ENCODE data around the gene SPI1.

Gene SPI1

DNA sequence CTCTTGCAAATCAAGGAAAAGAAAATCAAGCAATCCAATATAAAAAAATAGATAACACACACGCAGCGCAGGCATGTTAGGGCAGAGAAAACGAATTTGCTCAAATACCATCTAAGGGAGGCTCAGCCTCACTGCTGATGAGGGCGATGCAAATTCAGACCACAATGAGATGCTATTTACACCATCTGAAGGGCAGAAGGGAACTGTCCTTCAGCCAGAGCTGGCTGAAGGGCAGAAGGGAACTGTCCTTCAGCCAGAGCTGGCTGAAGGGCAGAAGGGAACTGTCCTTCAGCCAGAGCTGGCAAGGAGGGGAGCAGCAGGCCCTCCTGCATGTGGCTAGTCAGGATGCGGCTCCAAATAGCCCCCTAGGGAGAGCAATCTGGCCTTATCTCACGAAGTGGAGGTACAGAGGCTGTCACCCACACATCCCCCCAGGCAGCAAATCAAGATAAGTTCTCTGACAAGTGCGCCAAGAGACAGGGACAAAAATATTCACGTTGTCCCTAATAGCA, 22.5 kb upstream of the SPI1 start:
- 0 out of 2 replicates have a peak overlapping the region, but pooled peaks have one; percentile 7 for H3K27ac ChIP-seq
- TF ChIP-seq, protein P1, sequence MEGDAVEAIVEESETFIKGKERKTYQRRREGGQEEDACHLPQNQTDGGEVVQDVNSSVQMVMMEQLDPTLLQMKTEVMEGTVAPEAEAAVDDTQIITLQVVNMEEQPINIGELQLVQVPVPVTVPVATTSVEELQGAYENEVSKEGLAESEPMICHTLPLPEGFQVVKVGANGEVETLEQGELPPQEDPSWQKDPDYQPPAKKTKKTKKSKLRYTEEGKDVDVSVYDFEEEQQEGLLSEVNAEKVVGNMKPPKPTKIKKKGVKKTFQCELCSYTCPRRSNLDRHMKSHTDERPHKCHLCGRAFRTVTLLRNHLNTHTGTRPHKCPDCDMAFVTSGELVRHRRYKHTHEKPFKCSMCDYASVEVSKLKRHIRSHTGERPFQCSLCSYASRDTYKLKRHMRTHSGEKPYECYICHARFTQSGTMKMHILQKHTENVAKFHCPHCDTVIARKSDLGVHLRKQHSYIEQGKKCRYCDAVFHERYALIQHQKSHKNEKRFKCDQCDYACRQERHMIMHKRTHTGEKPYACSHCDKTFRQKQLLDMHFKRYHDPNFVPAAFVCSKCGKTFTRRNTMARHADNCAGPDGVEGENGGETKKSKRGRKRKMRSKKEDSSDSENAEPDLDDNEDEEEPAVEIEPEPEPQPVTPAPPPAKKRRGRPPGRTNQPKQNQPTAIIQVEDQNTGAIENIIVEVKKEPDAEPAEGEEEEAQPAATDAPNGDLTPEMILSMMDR (IDR thresholded peaks at IDR 0.05), result no peak
- TF ChIP-seq ZFX (IDR thresholded peaks at IDR 0.05; ENCODE audit: borderline replicate concordance), result no peak

DNA sequence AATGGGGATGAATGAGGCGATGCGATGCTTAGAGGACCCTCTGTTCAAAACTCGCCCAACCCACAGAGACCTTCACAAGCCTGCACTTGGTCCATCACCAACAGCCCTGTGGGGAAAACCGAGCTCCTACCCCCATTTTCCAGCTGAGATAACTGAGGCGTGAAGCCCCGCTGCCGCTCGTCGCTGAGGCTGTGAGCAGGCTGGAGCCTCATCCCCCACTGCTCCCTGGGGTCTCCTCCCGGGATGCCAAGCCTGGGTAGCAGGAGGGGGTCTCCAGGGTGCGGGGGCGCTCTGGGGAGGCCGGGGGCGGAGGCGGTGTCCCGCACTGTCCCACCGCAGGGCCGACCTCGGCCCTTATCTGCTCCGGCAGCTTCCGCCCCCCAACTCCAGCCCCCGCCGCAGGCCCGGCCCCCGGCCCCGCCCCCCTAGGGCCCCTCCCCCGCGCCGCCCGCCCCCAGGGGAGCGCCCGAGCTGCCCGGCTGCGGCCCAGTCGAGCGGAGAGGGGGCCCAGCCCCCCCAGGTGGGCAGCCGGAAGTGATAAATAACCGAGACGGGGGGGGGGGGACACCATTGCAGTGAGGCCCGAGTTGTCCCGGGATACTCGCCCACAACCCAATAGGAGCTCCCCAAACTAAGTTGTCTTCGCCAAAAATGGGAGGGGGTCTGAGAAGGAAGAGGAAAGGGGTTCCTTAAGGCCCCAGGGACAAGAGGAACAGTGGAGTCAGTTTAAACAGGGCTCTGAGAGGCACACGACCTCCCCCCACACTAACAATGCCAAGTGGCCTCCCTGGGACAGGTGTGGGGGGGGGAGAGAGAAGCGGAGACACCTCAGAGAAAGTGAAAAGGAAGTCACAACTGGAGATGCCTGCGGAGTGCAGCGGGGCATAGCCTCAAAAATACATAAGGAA, 21.8 kb upstream of the SPI1 start:
- TF ChIP-seq, protein P1 (IDR thresholded peaks at IDR 0.05), result no peak
- TF ChIP-seq ZFX (IDR thresholded peaks at IDR 0.05; ENCODE audit: borderline replicate concordance), result no peak
- no peak overlapping the region for H3K27ac ChIP-seq

DNA sequence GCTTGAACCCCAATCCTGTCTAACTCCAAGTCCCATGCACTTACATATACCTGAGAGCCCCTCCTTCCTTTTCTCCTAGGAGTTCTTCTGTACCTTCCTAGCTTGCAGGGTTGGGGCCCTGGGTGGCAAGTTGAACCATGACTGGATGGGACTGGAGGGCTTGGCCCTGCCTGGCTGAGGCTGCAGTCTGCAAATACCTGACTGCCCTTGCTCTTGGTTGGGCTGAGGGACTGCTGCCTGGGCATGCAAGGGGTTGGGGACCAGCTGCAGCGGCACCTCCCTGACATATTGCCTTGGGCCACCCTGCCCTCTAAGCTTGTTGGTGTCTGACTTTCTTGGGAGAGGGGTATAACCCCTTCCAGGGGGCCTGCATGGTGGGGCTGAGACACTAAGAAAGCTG, 20.2 kb upstream of the SPI1 start:
- H3K27ac ChIP-seq, result no peak overlapping the region
- TF ChIP-seq, protein P1 (IDR thresholded peaks at IDR 0.05), result no peak
- TF ChIP-seq ZFX (IDR thresholded peaks at IDR 0.05; ENCODE audit: borderline replicate concordance), result no peak

DNA sequence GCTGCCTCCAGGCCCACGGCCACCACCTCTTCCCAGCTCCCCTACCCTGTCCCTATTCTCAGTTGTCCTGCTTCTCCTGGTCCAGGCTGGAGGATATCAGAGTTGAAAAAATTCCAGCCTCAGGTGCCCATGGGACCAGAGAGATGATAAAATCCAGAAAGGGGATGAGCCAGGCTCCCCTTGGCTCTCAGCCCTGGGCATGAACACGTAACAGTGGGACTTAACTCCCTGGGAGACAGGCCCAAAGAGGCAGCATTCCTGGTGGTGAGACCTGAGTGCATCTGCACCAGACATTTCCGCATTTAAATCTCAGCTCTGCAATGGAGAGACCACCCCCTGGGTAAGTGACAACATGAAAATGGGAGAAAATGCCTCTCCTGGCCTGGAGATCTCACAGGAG, 19.7 kb upstream of the SPI1 start:
- H3K27ac ChIP-seq, result no peak overlapping the region
- TF ChIP-seq ZFX (IDR thresholded peaks at IDR 0.05; ENCODE audit: borderline replicate concordance), result no peak
- TF ChIP-seq, protein P1 (IDR thresholded peaks at IDR 0.05), result no peak

DNA sequence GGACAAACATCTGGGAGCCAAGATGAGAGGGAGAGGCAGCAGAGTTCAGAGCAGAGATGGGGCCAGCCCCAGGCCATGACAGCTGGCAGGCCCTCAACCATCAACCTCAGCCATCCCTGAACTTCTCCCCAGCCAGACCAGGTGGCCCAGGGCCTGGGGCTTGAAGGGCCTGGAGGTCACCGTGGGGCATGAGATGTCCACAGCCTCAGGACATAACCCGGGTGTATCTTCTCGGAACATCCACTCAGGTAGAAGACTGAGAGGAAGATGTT, 17.6 kb upstream of the SPI1 start:
- TF ChIP-seq, protein P1 (IDR thresholded peaks at IDR 0.05), result no peak
- no peak for TF ChIP-seq ZFX (IDR thresholded peaks at IDR 0.05; ENCODE audit: borderline replicate concordance)
- H3K27ac ChIP-seq, result no peak overlapping the region

DNA sequence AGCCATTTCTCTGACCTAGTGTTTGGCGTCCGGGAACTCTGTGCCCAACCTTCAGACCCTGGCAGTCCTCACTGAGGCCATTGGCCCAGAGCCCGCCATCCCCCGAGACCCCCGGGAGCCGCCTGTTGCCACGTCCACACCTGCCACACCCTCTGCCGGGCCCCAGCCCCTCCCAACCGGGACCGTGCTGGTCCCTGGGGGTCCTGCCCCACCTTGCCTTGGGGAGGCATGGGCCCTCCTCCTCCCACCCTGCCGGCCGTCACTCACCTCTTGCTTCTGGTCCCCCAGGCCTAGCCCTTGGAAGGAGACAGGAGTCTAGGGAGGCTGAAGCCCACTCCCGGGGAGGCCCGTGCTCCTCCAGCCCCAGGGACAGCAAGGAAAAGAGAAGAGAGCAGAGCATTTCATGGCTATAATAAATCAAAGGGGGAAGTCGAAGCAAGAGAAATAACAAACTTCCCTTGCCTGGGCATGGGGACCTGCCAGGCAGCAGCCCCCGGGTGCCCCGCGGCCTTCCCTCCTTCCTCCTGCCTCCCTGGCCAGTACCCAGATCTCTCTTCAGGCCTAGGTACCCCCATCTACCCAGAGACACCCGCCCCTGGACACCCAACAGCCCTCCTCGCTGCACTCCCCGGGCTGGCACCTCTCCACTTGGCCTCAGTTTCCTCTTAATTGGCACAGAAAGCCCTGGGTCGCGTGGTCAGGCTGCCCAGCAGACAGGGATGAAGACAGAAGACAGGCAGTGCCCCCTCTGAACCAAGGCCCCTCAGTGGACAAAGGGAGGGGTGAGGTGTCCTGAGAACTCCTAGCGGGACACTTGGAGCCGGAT, 17.1 kb upstream of the SPI1 start:
- TF ChIP-seq, protein P1 (IDR thresholded peaks at IDR 0.05), result no peak
- no peak for TF ChIP-seq ZFX (IDR thresholded peaks at IDR 0.05; ENCODE audit: borderline replicate concordance)

More for the DNA sequence above, 17.1 kb upstream of the SPI1 start:
- no peak overlapping the region for H3K27ac ChIP-seq
